Right forelimb (tissue), 1 donor: ENCODE results near the gene RYR3.
"Not testable (repeated sequence)": the region's sequence is repeated elsewhere in the genome, so short reads cannot be mapped to it uniquely, and the experiment has no call there.

ENCODE experiments used
- DNase-seq: peaks from one replicate; pipeline ENCODE4 v3.0.0-alpha.2; 2018

Gene RYR3

DNA sequence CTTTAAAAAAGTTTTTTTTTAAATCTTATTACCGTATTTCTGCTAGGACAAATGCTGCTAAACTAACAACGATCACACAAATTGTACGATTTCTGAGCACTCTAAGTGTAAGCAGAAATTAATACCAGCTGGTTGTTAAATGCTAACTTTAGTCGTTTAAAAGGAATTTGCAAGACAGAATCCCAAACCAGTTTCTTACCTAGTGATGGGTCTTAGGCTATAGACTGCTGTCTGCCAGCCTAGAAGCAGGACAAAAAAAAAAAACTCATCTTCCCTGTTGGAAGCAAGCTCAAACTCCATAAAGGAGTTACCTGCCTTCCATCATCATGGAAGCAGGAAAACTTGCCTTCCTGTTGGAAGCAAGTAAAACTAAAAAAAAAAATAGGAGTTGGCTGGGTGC lies 287.6 kb downstream of the RYR3 start:
- not testable (repeated sequence) for DNase-seq

DNA sequence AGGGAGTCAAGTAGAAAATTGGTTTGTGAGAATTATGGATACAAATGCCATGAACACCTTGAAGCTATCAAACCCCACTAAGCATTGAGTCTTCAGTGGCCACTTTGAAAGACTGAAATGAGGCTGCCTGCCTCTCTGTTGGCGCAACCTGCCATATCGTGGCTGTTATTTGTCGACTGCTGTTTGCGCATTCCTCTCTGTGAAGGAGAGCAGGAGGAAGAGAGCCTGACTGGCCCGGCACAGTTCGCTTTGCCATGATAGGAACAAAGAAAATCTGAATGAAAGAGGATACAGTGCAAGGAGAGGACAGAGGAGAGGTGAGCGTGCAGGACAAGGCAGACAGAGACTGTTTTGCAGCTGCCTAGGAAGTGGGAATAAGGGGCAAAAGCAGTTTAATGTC lies 289.4 kb downstream of the RYR3 start:
- DNase-seq, result no peak

DNA sequence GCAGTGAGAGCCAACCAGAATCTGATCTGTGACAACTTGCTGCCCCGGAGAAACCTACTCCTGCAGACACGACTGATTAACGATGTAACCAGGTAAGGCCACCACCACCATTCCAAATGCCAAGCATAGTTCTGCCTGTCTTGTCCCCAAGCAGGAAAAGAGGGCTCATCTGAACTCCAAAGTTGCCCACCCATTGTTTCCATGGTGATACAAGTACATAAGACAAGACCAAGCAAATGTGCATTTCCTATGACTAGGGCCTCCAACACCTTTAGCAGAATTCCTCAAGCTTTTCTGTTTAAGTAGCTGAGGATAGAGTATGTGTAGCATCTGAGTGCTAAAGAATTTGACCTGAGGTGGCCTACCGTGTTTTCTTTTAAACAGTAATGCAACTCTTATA lies 290.7 kb downstream of the RYR3 start:
- no peak for DNase-seq

DNA sequence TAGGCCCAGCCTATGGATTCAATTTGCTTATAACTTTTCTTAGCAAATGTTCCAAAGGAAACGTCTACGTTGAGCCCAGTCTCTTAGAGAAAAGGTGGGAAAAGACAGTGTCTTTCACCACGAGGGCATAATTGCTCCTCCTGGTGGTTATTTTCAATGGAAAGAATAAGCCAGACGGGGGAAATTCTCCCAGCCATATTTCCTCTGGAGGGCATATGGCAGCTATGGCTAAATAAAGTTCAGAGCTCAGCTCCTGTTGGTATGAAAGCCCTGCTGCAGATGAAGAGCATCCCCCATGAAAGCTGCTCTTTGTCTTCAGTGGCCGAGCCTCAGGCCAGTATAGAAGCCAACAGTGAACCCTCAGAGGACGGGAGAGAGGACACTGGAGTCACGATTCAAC lies 297.9 kb downstream of the RYR3 start:
- DNase-seq, result no peak

DNA sequence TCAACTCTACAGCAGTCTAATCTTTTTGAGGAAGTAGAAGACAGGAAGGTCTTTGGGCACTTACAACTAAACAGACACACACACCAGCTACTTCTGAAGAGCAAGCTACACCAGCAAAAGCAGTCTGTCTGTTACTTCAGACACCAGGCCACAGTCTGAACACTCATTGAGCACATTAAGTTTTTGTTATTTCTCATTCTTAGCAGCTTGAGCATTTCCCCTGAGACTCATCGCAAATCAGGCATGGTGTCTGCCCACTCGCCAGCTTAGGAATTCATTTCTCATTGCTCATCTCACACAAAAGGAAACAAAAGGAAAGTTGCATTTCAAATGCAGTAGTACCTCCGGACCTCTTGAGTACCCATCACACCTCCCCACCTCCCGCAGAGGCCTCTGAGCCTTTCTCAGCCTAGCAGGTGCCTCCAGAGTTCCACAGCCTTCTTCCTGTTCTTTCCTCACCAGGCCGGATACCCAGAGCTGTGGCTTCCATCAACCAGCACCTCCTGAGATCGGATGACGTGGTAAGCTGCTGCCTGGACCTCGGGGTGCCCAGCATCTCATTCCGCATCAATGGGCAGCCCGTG lies 302.0 kb downstream of the RYR3 start:
- no peak for DNase-seq

DNA sequence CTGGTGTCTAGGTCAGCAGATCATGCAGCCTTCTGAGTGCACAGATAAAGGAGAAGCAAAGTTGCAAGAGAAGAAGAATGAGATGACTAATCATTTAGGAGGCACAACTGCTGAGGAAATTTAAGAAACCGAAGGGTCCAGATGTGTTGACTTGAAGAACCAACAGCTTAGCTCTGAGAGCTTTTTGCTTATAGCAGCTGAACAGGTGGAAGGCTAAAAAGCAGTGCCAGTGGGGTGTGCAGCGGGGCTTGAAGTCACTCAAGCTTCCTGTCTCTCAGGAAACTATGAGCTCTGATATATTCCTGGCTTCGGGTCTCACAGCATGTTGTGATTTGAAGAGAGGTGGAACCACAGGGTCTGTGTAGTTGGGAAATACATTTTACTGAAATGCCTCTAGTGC lies 305.7 kb downstream of the RYR3 start:
- no peak for DNase-seq

DNA sequence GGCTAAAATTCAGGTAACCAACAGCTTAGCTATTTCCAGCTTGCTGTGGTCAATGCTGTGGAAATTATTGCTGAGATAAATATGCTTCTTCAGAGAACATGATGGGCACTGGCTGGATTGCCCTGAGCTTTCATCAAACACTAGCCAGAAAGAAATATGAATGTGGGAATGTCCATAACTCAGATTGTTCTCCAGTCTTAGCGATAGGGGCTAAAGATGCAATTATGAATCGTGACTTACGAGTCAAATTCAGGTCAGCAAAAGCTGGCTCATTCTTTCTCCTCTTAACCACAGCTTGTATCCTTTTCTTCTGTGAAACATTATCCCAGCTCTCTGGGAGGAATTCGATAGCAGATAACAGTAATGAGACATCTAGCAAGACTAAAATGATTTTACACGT lies 307.6 kb downstream of the RYR3 start:
- DNase-seq, result no peak

DNA sequence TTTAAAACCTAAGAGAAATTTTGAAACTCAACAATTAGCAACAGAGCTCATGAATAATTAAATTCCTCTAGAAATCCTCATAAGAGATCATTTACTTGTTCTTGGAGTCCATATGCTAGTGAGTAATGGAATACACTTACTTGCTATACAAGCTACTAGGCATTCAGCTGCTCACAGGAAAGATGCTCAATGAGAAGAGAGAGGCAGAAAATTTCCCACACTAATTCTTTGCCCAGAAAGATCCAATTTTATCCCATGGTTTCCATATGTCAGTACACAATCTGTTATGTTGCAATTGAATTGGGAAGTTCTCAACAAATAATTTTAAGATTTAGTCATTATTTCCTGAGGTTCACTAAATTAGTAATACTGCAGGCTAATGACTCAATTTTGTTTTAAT lies 310.4 kb downstream of the RYR3 start:
- no peak for DNase-seq

DNA sequence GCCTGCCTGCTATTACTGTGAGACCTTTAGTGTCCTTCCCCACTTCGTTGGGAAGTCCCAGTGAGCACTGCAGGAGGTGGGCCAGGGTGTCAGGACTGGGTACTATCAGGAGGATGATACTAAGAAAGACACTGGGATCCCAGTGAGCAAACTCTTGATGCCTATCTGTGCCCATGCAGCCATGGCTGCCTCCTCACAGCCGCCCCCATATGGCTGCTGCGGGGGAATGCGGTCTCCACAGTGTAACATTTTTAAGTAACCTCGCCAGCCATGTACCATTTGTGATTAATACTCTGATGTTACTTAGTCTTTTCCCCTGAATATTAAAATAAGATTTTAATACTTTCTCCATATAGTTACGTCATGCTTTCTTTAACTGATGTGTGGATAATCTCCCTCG lies 312.2 kb downstream of the RYR3 start:
- no peak for DNase-seq

DNA sequence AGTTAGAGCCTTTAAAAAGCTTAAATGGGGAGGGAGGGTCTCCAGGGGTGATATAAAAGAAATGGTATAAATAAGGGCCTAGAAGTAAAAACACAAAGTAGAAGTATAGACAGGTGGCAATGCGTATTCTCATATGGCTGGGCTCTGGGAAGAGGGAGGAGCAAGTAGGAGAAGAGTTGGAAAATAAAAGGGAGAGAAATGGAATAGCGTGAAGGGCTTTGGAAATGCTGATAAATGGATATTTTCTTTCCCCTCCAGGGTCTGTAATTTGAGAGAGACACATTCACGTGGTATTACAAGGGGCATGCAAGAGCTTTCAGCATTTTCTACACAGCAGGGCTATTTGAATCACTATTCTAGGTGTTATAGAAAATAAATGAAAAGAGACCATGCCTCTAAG lies 313.7 kb downstream of the RYR3 start:
- DNase-seq, result no peak

DNA sequence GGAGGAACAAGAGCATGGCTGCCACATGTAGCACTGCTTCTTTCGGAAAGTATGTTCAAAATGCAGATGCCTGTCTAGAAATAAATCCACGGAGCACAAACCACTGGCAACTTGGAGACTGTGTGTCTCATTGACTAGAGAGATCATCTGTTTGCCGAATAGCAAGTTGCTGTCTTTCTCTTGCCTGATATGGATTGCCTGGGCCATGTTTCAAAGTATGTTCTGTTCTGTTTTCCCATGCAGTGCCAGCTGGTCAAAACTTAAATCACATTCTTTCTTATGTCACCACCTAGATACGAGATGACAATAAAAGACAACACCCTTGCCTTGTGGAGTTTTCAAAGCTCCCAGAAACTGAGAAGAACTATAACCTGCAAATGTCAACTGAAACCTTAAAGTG lies 318.9 kb downstream of the RYR3 start:
- DNase-seq, result no peak

DNA sequence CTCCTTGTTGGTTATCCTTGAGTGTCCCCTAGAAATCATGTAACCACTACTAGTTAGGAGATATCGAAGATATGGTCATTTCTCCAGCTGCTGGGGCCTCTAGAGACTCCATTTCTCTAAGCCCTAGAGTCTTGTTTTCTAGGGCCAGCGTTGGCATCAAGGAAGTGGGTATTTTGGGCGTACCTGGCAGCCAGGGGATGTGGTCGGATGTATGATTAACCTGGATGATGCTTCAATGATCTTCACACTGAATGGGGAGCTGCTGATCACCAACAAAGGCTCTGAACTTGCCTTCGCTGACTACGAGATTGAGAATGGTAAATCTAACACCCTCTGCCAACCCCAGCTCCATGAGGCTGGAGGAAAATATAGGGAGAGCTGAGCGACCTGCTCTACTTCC lies 325.5 kb downstream of the RYR3 start:
- DNase-seq, result no peak

DNA sequence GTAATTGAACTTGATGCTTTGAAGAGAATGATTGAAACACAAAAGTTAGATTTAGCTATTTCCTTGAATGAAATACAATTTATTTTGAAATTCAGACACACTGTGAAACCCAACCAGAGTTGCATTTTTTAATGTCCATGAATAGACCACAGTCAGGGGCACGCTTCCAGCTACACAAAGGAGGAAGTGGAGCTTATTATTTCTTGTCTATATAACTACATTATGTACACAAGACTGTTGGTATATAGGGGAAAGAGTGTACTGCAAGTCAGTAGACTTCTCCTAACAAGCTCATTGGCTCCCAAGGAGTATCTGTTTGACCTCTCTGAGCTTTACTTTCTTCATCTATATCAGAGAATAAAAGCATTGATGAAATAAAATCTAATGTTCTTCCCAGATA lies 326.2 kb downstream of the RYR3 start:
- no peak for DNase-seq

DNA sequence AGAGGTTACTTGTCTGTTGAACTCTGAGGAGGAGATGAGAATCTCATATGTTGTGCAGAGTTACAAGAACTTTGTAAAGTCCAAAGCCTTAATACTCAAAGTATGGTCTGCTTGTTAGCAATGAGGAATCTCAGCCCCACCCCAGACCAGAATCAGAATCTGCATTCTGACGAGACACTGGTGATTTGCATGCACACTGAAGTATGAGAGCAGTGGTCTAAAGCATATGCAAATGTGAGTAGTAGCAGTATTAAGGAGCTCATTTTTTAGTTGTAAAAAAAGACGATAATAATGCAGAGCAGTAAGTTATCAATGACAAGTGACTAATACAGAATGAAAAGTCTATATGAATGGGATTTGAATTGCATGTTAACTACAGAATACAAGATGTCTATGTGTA lies 327.7 kb downstream of the RYR3 start:
- DNase-seq, result no peak

DNA sequence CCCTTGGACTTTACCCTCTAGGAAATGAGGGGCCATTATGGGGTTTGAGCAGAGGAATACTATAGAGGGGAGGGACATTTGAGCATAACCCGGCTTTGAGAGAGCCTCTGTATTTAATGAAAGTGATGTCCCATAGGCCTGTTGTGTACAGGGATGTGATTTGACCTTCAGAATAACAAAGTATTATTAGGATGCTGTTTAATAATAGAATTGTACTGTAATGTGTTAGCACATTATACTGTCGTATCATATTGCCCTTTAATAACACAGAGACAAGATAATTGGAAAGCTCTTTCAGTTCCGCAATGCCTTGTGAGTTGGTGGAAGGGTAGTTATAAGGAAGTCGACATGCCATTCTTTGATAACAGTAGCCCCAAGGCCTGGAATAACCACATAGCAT lies 328.3 kb downstream of the RYR3 start:
- DNase-seq, result no peak

DNA sequence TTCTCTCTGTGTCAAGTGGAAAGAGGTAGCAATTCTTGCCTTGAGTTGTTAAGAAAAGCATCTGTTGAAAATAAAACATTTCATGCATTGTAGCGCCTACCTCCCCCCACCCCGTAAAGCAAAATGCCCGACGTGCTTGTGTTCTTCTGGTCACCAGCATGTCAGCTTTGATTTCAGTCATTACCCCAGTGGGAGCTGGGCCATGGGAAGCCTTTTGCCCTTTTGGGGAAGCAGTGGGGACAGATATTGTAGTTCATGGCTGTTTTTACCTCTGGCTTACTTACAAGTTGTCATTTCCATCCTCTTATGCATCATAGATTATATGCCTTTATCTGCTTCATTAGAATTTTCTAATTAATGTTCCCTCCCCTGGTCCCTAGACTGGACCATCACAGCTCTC lies 328.7 kb downstream of the RYR3 start:
- no peak for DNase-seq

DNA sequence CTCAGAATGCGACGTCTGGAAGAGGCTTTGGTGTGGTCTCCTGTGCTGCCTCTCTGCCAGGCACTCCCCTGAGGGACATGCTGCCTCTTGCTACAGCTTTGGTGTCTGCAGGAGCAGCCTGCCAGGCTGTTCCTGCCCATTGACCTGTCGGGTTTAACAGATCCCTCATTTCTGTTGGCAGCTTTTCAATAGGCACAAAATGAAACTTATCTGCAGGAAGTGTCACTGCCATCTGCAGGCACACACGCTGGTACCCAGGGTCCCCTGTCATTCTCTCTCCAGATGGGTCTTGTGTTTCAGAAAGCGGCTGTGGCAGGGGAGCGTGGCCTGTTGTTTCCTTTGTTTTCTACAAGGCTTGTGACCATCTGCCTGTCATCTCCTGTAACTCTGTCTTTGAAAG lies 329.2 kb downstream of the RYR3 start:
- DNase-seq, result no peak

DNA sequence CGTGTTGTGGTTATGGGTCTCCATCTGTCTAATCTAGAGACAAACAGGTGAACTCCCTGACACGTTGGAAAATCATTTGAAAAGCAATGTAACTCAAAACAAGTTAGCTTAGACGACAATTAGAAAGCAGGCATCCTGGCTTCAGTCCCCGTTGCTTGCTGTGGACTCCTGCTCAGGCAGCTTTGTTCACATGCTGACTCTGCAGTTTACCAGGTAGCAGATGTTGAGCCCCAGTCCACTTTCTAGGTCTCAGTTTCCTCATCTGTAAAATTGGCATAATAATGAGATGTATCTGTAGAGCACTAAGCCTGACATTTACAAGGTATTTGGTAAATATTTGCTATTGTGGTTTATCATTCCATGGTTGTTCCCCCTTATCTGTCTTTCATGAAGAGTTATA lies 330.3 kb downstream of the RYR3 start:
- DNase-seq, result no peak

DNA sequence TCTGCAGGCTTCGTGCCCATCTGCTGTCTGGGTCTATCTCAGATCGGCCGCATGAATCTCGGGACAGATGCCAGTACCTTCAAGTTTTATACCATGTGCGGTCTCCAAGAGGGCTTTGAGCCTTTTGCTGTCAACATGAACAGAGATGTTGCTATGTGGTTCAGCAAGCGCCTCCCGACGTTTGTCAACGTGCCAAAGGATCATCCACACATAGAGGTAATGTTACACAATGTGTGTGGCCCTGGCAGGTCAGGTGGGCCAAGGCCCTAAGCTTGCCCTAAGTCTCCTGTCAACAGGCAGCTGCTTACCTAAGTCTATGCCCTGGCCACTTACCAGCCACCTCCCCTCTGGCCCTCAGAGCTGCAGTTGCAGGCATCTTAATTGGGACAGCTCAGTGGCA lies 333.5 kb downstream of the RYR3 start:
- no peak for DNase-seq

DNA sequence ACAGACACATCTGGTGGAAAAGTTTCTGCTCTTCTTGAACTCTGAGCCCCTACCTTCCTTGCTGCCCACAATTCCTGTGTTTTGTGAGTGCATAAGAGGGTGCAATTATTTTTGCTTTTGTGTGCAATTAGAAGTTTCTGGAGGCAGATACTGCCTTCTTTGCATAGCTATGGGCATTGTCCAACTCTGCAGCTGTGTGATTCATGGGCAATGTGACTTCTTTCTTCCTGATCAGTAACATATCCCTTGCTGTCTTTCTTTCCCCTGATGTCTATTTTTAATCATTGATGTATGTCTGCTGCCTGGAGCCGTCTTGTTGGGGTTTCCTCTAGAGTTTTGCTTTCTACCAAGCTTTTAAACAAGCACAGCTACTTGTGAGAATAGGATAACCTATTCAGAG lies 336.0 kb downstream of the RYR3 start:
- no peak for DNase-seq

DNA sequence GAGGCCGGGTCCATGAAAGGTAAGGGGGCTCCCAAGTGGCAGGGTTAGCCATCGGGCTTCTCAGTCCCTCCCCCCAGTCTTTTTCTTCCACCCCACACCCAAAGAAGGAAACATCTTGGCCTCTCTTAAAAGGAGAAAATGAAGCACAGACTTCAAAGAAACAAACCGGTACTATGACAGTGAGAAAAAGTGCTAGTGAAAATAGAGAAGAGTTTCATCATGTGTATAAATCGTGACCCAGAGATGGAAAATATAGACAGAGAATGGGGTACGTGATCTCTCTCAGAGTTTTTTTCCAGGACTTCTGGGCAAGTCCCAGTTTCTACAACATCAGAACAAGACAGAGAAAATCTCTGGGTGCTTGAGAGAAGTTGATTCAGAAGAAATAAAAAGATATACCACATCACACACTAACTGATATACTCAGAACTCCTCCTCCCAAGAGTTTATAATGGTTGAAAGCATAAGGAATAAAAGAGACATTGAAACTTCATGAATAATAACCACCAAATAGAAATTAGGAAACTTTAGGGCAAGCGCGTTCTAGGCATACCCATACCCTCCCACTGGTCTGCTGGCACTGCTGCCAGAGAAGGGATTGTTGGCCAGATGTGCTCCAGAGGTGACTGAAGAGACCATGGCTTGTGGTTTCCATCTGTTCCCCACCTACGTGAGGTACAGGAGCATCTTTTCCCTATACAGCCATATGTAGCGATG lies 338.6 kb downstream of the RYR3 start:
- DNase-seq, result no peak

DNA sequence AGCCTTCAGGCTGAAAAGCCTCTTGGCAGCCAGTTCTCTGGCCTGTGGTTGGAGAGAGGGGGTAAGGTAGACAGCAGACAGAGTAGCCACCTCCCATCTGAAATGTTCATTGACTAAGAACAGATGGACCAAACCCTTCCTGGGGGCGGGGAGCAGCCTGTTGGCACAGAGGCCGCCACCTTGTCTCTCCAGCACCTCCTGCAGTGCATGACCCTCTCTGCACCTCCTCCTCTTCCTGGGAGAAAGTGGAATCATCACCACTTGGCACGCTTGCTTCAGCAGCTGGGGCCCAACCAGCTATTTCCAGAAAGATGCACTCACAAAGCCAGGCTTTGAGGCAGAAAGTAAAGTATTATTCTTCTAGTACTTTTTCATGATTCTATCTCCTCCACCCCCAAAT lies 344.1 kb downstream of the RYR3 start:
- DNase-seq, result no peak

DNA sequence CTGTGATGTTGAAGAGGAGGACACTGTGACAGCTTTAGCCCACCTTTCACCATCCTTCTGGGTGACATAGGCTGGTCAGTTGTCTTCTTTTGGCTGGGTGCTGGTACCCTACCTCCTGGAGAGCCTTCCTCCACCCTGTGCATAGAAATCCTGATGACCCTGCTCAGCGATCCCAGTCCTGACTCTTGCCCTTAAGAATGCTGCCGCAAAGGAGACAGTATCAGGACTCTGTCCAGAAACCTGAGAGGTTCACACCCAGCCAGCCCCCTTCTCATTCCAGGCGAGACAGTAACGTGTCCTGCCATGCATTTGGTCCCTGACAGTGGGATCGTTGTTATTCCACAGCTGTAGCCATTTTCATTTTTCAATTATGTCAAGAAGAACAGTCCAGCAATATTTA lies 344.7 kb downstream of the RYR3 start:
- no peak for DNase-seq

DNA sequence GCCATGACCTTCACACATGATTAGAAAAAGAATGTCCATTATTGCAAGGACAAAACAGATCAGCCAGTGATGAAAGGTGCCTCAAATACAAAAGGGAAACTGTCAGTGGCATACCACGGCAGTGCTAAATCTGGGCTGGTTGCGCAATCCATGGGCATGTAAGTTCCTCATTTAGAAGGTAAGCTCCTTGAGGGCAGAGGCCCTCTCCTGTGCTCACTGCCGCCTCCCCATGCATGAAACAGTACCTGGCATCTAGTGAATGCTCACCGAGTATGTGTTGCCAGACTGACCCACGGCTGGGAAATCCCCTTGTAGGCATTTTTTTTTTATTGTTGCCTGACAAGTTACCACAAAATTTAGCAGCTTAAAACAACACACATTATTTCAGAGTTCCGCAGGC lies 345.4 kb downstream of the RYR3 start:
- no peak for DNase-seq

DNA sequence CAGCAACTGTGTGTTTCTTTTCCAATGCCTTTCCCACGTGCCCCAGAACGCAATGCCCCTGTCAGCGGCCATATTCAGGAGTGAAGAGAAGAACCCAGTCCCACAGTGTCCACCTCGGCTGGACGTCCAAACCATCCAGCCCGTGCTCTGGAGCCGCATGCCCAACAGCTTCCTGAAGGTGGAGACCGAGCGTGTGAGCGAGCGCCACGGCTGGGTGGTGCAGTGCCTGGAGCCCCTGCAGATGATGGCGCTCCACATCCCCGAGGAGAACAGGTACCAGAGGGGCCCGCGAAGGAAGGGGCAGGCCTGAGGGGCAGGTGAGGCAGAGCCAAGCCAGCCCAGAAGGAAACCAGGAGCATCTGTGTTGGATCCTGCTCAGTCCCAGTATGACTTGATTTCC lies 349.4 kb downstream of the RYR3 start:
- DNase-seq, result no peak
